ENCODE measurements around the gene NELL1.

The NELL1 gene

DNA sequence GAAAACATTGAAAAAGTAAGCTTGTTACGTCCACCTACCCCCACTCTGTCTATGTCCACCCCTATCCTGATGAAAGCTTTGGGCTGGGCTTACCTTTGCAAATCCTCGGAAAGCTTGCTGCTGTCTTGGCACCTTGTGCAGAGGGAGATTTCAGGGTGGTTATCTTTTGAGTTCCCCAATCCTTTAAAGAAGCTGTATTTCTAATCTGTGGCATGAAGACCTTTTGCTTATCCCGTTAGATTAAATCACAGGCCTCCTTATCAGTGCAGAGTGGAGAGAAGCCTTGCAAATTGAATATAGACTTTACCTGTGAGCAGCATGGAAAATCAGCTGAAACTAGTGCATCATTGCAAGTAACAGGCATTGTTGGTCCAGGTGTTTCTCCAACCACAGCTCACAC is 942.9 kb downstream of the NELL1 start:
- Histone ChIP-seq H3K4me2 (ENCODE audit: low read length) (no peak overlapping the region), H3K9me3 (ENCODE audit: control insufficient read depth, insufficient read depth, low read length) (no peaks in the 10 kb centered on the region), H3K4me3 (ENCODE audit: low read length) (no peak overlapping the region), H3F3A (ENCODE audit: control insufficient read depth, insufficient read depth) (no peaks in the 10 kb centered on the region), H3K79me2 (ENCODE audit: control insufficient read depth, low read length) (no peaks in the 10 kb centered on the region), H3K4me1 (ENCODE audit: control insufficient read depth, low read length) (no peaks in the 10 kb centered on the region), H4K20me1 (ENCODE audit: control insufficient read depth, insufficient read depth, low read depth, low read length) (no peaks in the 10 kb centered on the region), H3K9me2 (replicated peaks; ENCODE audit: control insufficient read depth, low read length) (no peaks in the 10 kb centered on the region), H3K27ac (ENCODE audit: low read depth, low read length) (no peak overlapping the region), H3K36me3 (ENCODE audit: control insufficient read depth, low read length) (no peaks in the 10 kb centered on the region), H3K27me3 (ENCODE audit: control insufficient read depth, low read length) (no peaks in the 10 kb centered on the region)
- TF ChIP-seq EZH2phosphoT487 (IDR thresholded peaks at IDR 0.05; ENCODE audit: borderline replicate concordance, low read length), result no peak
- TF ChIP-seq, protein P1, sequence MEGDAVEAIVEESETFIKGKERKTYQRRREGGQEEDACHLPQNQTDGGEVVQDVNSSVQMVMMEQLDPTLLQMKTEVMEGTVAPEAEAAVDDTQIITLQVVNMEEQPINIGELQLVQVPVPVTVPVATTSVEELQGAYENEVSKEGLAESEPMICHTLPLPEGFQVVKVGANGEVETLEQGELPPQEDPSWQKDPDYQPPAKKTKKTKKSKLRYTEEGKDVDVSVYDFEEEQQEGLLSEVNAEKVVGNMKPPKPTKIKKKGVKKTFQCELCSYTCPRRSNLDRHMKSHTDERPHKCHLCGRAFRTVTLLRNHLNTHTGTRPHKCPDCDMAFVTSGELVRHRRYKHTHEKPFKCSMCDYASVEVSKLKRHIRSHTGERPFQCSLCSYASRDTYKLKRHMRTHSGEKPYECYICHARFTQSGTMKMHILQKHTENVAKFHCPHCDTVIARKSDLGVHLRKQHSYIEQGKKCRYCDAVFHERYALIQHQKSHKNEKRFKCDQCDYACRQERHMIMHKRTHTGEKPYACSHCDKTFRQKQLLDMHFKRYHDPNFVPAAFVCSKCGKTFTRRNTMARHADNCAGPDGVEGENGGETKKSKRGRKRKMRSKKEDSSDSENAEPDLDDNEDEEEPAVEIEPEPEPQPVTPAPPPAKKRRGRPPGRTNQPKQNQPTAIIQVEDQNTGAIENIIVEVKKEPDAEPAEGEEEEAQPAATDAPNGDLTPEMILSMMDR (IDR thresholded peaks at IDR 0.05; ENCODE audit: low read depth, low read length, poor library complexity, severe bottlenecking), result no peak

- Histone ChIP-seq H3K27me3 (ENCODE audit: control insufficient read depth, low read length) (no peaks in the 10 kb centered on the region), H3K79me2 (ENCODE audit: control insufficient read depth, low read length) (no peaks in the 10 kb centered on the region), H4K20me1 (ENCODE audit: control insufficient read depth, insufficient read depth, low read depth, low read length) (no peaks in the 10 kb centered on the region), H3K27ac (ENCODE audit: low read depth, low read length) (no peak overlapping the region), H3K4me2 (ENCODE audit: low read length) (no peak overlapping the region), H3K36me3 (ENCODE audit: control insufficient read depth, low read length) (no peaks in the 10 kb centered on the region), H3K9me2 (replicated peaks; ENCODE audit: control insufficient read depth, low read length) (no peaks in the 10 kb centered on the region), H3F3A (ENCODE audit: control insufficient read depth, insufficient read depth) (no peaks in the 10 kb centered on the region), H3K4me3 (ENCODE audit: low read length) (no peak overlapping the region), H3K4me1 (ENCODE audit: control insufficient read depth, low read length) (no peaks in the 10 kb centered on the region), H3K9me3 (ENCODE audit: control insufficient read depth, insufficient read depth, low read length) (no peaks in the 10 kb centered on the region)
- TF ChIP-seq, protein P1 (IDR thresholded peaks at IDR 0.05; ENCODE audit: low read depth, low read length, poor library complexity, severe bottlenecking), result no peak
- no peak for TF ChIP-seq EZH2phosphoT487 (IDR thresholded peaks at IDR 0.05; ENCODE audit: borderline replicate concordance, low read length)
Measured at GRCh38 chr11:21614961-21615360, 945.6 kb downstream of the NELL1 start.

- no peaks in the 10 kb centered on the region for H3K9me2 ChIP-seq (replicated peaks; ENCODE audit: control insufficient read depth, low read length)
- no peak overlapping the region for H3K4me3 ChIP-seq (ENCODE audit: low read length)
- H3K27ac ChIP-seq (ENCODE audit: low read depth, low read length), result no peak overlapping the region
- no peaks in the 10 kb centered on the region for H3K9me3 ChIP-seq (ENCODE audit: control insufficient read depth, insufficient read depth, low read length)
- H3K4me2 ChIP-seq (ENCODE audit: low read length), result no peak overlapping the region
- no peaks in the 10 kb centered on the region for H3K27me3 ChIP-seq (ENCODE audit: control insufficient read depth, low read length)
- H3K79me2 ChIP-seq (ENCODE audit: control insufficient read depth, low read length), result no peaks in the 10 kb centered on the region
- H3K36me3 ChIP-seq (ENCODE audit: control insufficient read depth, low read length), result no peaks in the 10 kb centered on the region
- no peak for TF ChIP-seq EZH2phosphoT487 (IDR thresholded peaks at IDR 0.05; ENCODE audit: borderline replicate concordance, low read length)
- TF ChIP-seq, protein P1 (IDR thresholded peaks at IDR 0.05; ENCODE audit: low read depth, low read length, poor library complexity, severe bottlenecking), result no peak
- no peaks in the 10 kb centered on the region for H3F3A ChIP-seq (ENCODE audit: control insufficient read depth, insufficient read depth)
- no peaks in the 10 kb centered on the region for H4K20me1 ChIP-seq (ENCODE audit: control insufficient read depth, insufficient read depth, low read depth, low read length)
- H3K4me1 ChIP-seq (ENCODE audit: control insufficient read depth, low read length), result no peaks in the 10 kb centered on the region
Measured at GRCh38 chr11:21615955-21616371, 946.6 kb downstream of the NELL1 start.

DNA sequence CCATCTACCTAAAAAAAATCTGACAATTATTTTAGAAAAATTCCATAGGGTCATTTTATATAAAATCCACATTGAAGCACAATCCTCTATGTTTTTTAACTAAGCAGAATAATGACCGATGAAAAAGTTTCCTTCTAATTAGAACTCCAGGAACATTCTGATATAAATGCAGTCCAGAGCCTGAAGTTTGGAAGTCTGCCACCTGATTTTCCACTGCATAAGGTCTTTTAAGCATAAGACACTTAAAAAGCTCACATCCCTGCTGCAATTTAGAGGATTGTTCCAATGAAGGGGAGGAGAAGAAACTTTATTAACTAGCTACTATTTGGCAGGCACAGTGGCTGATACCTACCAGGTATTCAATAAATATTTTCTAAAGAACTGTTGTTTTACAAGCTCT is 953.2 kb downstream of the NELL1 start:
- no peaks in the 10 kb centered on the region for H3K79me2 ChIP-seq (ENCODE audit: control insufficient read depth, low read length)
- H4K20me1 ChIP-seq (ENCODE audit: control insufficient read depth, insufficient read depth, low read depth, low read length), result no peaks in the 10 kb centered on the region
- no peaks in the 10 kb centered on the region for H3F3A ChIP-seq (ENCODE audit: control insufficient read depth, insufficient read depth)
- TF ChIP-seq, protein P1 (IDR thresholded peaks at IDR 0.05; ENCODE audit: low read depth, low read length, poor library complexity, severe bottlenecking), result no peak
- TF ChIP-seq EZH2phosphoT487 (IDR thresholded peaks at IDR 0.05; ENCODE audit: borderline replicate concordance, low read length), result no peak
- no peak overlapping the region for H3K4me3 ChIP-seq (ENCODE audit: low read length)
- no peaks in the 10 kb centered on the region for H3K9me2 ChIP-seq (replicated peaks; ENCODE audit: control insufficient read depth, low read length)
- H3K4me2 ChIP-seq (ENCODE audit: low read length), result no peak overlapping the region
- no peaks in the 10 kb centered on the region for H3K27me3 ChIP-seq (ENCODE audit: control insufficient read depth, low read length)
- no peaks in the 10 kb centered on the region for H3K9me3 ChIP-seq (ENCODE audit: control insufficient read depth, insufficient read depth, low read length)
- no peak overlapping the region for H3K27ac ChIP-seq (ENCODE audit: low read depth, low read length)
- H3K4me1 ChIP-seq (ENCODE audit: control insufficient read depth, low read length), result no peaks in the 10 kb centered on the region
- H3K36me3 ChIP-seq (ENCODE audit: control insufficient read depth, low read length), result no peaks in the 10 kb centered on the region
